Omental fat pad (tissue), 4 donors: ENCODE data around the gene KDM7A. TPM values are rescaled to one million over a fixed set of nuclear protein-coding genes. Genes with fewer than 3 reads are reported as not detected.

Source experiments
- ATAC-seq: fragments of 150-250 bp; one replicate; pipeline ENCODE4 v1.9.1; 2016; ENCODE audit warnings: mild to moderate bottlenecking, moderate library complexity; ENCODE audit not compliant: low FRiP score
- DNase-seq: peaks from one replicate; pipeline ENCODE4 v3.0.0-alpha.2; 2019; ENCODE audit warnings: low spot score
- CTCF ChIP-seq, 3 donors: fragments of 450-650 bp; IDR thresholded peaks; one replicate each; pipeline ENCODE4 v1.5.1; 2016 to 2017; ENCODE audit warnings: antibody characterized with exemption in 3 of 3, mild to moderate bottlenecking in 3 of 3, moderate library complexity in 2 of 3
- small RNA-seq: library from RNA; depleted of rRNA; stranded (forward); fragments of <200 nt; gene quantifications from one replicate; pipeline ENCODE3, GENCODE V24; 2016
- total RNA-seq, 4 donors: library from RNA; depleted of rRNA; stranded (reverse); fragments of >200 nt; gene quantifications; one replicate each; pipeline ENCODE4 v1.1.0, GENCODE V29; 2016

KDM7A gene
- total RNA-seq, 4 donors from 2014 or later, result 16.8 to 33.7 (median 19.2) TPM

GRCh38 chr7:140042386-140042670 is 134.5 kb downstream of the KDM7A start:
- no peak for ATAC-seq
- DNase-seq, result no peak
- TF ChIP-seq CTCF (IDR thresholded peaks at IDR 0.05), result no peak

GRCh38 chr7:140041659-140042385 is 135.0 kb downstream of the KDM7A start:
- DNase-seq (no peak), ATAC-seq (no peak)
- no peak for TF ChIP-seq CTCF (IDR thresholded peaks at IDR 0.05)

GRCh38 chr7:140039896-140040295 is 136.9 kb downstream of the KDM7A start:
- DNase-seq (no peak), ATAC-seq (no peak)
- no peak for TF ChIP-seq CTCF (IDR thresholded peaks at IDR 0.05)

- TF ChIP-seq CTCF (IDR thresholded peaks at IDR 0.05), result no peak
- DNase-seq (no peak), ATAC-seq (no peak)
Observed at GRCh38 chr7:140039066-140039465, 137.7 kb downstream of the KDM7A start.

GRCh38 chr7:140036224-140036962 is 140.4 kb downstream of the KDM7A start:
- TF ChIP-seq CTCF (IDR thresholded peaks at IDR 0.05), result no peak
- no peak for ATAC-seq
- DNase-seq, result no peak

GRCh38 chr7:140035400-140036223 is 141.2 kb downstream of the KDM7A start:
- DNase-seq (no peak), ATAC-seq (peak; percentile 46)
- TF ChIP-seq CTCF (IDR thresholded peaks at IDR 0.05), result no peak

Small RNA genes within 50 kb of the gene (small RNA-seq; reads per million reads assigned to genes)
- not detected for gene RF00019
- gene RNU6-797P, result not detected

Other genes starting within 250 kb of the KDM7A start
- 10 to 100 TPM; 15.6 to 85.1 (median 45.6) TPM for gene PARP12, start 114.0 kb downstream of the KDM7A start, total RNA-seq
- 100 to 1,000 TPM in 1 of 4 donors, 10 to 100 TPM in 3; 64.6 to 109 (median 72.7) TPM for gene SLC37A3, start 221.5 kb upstream of the KDM7A start, total RNA-seq
- gene RAB19, start 227.1 kb upstream of the KDM7A start, total RNA-seq, result 1 to 10 TPM in 1 of 4 donors, not detected in 3; 1.3 TPM